Body of pancreas (tissue), 4 donors: ENCODE measurements around the gene APOBEC3G. TPM values are rescaled to one million over a fixed set of nuclear protein-coding genes. Genes with fewer than 3 reads are reported as not detected.
"Not testable (repeated sequence)": the region's sequence is repeated elsewhere in the genome, so short reads cannot be mapped to it uniquely, and the experiment has no call there.

ENCODE experiments used
- ATAC-seq: fragments of 150-250 bp; one replicate; pipeline ENCODE4 v1.9.1; 2016
- DNase-seq, 4 donors: peaks; one replicate each; pipeline ENCODE4 v3.0.0-alpha.2; 2019
- H3K27ac ChIP-seq, 4 donors: fragments of 200-600 bp; sonication (generic); 1 replicate in 3 of 4; 2 replicates in 1 of 4; pipeline versions ENCODE4 v1.5.1 to v1.6.1; 2016 to 2019; ENCODE audit warnings: mild to moderate bottlenecking in 1 of 4, mixed read lengths in 1 of 4, moderate library complexity in 1 of 4
- H3K27me3 ChIP-seq, 2 donors: fragments of 200-600 bp; sonication (generic); one replicate each; pipeline ENCODE4 v1.6.0; 2016; ENCODE audit warnings: mild to moderate bottlenecking in 1 of 2
- H3K36me3 ChIP-seq, 2 donors: fragments of 200-600 bp; sonication (generic); replicated peaks in 1 of 2; 2 replicates each; pipeline ENCODE4 v1.5.1; 2016; ENCODE audit warnings: low read depth in 2 of 2; ENCODE audit not compliant: insufficient read depth in 1 of 2
- H3K4me1 ChIP-seq: fragments of 200-600 bp; sonication (generic); one replicate; pipeline ENCODE4 v1.6.0; 2016
- H3K4me3 ChIP-seq, 2 donors: fragments of 200-600 bp; sonication (generic); 1 replicate in 1 of 2; 2 replicates in 1 of 2; pipeline ENCODE4 v1.5.1; 2016 to 2019
- H3K9me3 ChIP-seq, 3 donors: fragments of 200-600 bp; sonication (generic); 1 replicate in 2 of 3; 2 replicates in 1 of 3; pipeline ENCODE4 v1.5.1; 2016
- POLR2A ChIP-seq, 3 donors: fragments of 450-650 bp; IDR thresholded peaks; one replicate each; pipeline ENCODE4 v1.6.1; 2016; ENCODE audit warnings: antibody characterized with exemption in 3 of 3, mild to moderate bottlenecking in 2 of 3
- WGBS, 2 donors: methylation state at CpG; one replicate each; pipeline ENCODE4 v1.1.5; 2017; 5-methylcytosine and 5-hydroxymethylcytosine counted together
- intact Hi-C: fragments of 100-400 bp; cut with DNase I; formaldehyde crosslinking; loops from one replicate; pipeline ENCODE4 v1.15.1; 2023
- total RNA-seq, 2 donors: library from RNA; depleted of rRNA; stranded (reverse); fragments of >200 nt; gene quantifications; one replicate each; pipeline ENCODE4 v1.1.0, GENCODE V29; 2016
- TF ChIP-seq, protein P1 (sequence below), 7 experiments: fragments of 450-650 bp in 4 of 7; fragments of 200-600 bp in 3 of 7; sonication (generic) in 3 of 7; IDR thresholded peaks; one replicate each; pipeline ENCODE4 v1.5.1; 2016 to 2019; ENCODE audit warnings: antibody characterized with exemption in 7 of 7

APOBEC3G gene
- total RNA-seq, 2 donors from 2014 or later: 5.4 to 6.3 TPM

DNA sequence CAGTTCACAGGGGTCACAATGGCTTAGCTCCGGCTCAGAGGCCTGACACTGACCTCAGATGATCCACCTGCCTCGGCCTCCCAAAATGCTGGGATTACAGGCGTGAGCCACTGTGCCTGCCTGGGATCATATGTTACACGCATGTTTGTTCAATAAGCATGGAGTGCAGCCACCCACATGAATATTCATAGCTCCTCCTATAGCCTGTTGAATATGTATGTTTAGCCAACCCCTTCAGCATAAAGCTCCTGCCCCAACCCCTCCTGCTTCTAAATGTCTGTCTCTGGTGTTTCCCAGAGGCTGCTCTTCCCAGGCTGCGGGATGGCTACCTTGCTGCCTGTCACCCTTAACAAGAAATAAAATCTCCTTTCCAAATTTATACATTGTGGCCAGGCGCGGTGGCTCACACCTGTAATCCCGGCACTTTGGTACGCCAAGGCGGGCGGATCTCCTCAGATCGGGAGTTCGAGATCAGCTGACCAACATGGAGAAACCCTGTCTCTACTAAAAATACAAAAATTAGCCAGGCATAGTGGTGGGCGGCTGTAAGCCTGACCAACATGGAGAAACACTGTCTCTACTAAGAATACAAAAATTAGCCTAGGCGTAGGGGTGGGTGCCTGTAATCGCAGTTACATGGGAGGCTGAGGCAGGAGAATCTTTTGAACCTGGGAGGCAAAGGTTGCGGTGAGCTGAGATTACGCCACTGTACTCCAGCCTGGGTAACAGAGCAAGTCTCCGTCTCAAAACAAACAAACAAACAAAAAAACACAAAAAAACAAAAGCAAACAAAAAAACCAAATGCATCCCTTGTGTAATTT is 37.6 kb upstream of the APOBEC3G start:
- intact Hi-C loops: no loop called here
- ATAC-seq: no peak
- no peak for DNase-seq
- H3K9me3 ChIP-seq: no peaks in the 10 kb centered on the region
- H3K4me3 ChIP-seq: no peak overlapping the region
- peaks cover 12% of the 10 kb centered on the region for H3K4me1 ChIP-seq
- WGBS, 2 donors: 90 to 93% methylated on average over 19 of the region's 19 CpGs
- no peak for TF ChIP-seq POLR2A (IDR thresholded peaks at IDR 0.05)
- TF ChIP-seq, protein P1, sequence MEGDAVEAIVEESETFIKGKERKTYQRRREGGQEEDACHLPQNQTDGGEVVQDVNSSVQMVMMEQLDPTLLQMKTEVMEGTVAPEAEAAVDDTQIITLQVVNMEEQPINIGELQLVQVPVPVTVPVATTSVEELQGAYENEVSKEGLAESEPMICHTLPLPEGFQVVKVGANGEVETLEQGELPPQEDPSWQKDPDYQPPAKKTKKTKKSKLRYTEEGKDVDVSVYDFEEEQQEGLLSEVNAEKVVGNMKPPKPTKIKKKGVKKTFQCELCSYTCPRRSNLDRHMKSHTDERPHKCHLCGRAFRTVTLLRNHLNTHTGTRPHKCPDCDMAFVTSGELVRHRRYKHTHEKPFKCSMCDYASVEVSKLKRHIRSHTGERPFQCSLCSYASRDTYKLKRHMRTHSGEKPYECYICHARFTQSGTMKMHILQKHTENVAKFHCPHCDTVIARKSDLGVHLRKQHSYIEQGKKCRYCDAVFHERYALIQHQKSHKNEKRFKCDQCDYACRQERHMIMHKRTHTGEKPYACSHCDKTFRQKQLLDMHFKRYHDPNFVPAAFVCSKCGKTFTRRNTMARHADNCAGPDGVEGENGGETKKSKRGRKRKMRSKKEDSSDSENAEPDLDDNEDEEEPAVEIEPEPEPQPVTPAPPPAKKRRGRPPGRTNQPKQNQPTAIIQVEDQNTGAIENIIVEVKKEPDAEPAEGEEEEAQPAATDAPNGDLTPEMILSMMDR (IDR thresholded peaks at IDR 0.05): no peak
- peak overlapping the region in 3 of 4 donors; percentile 84 to 91 (median 89) for H3K27ac ChIP-seq
- H3K36me3 ChIP-seq: no peaks in the 10 kb centered on the region
- H3K27me3 ChIP-seq: no peaks in the 10 kb centered on the region

DNA sequence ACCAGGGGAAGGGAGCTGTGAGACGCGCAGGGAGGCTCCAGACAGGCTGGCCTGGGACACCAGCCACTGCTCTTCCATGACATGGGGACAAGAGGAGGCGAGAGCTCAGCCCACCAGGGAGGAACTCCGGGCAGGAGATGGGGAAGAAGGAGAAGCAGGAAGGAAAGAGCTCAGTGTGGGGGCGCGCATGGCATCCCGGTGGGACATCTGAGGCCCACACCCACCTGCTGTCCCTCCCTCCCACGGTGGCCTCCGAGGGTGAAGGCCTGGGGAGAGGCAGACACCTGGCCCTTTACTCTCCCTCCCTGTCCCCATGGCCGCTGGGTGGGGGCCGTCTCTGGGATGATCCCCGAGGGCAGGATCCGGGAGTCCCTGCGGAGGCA is 36.9 kb upstream of the APOBEC3G start:
- peak; percentile 1 for ATAC-seq
- Histone ChIP-seq H3K4me1 (peaks cover 12% of the 10 kb centered on the region), H3K27ac (peak overlapping the region; percentile 39 to 91 (median 86))

DNA sequence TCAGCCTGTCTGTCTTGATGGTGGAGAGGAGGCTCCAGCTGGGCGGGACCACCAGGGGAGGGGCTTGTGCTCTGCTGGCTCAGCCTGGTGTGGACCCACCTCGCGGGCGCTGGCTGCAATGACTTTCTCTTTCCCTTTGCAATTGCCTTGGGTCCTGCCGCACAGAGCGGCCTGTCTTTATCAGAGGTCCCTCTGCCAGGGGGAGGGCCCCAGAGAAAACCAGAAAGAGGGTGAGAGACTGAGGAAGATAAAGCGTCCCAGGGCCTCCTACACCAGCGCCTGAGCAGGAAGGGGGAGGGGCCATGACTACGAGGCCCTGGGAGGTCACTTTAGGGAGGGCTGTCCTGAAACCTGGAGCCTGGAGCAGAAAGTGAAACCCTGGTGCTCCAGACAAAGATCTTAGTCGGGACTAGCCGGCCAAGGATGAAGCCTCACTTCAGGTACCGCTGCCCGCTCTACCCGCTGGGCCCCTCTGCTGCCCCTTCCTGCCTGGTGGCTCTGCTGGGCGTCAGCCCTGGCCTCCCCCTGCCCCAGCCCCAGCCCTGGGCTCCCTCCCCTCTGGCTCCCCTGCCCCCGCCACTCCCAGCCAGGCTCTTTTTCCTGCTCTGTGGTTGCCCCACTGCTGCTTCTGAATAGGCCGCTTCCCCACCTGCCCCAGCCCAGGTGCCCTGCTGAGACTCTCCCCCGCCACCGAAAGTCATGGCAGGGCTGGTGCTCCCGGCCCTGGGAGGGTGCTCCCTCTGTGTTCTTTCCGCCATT is 36.4 kb upstream of the APOBEC3G start, which contains the start of gene APOBEC3F:
APOBEC3F (plus strand) TSS at position 327 of the 759 bp plus-strand sequence; CDS start at position 424, 97 bp downstream.
- ATAC-seq: peak; percentile 93
- H3K27me3 ChIP-seq, intact Hi-C loops, H3K9me3 ChIP-seq, H3K36me3 ChIP-seq: not testable (repeated sequence)
- Histone ChIP-seq H3K4me1 (peaks cover 12% of the 10 kb centered on the region), H3K27ac (peak within 1 kb of the TSS; percentile 71 to 91 (median 86)), H3K4me3 (peak within 1 kb of the TSS in 1 of 2 donors; percentile 3)
- peak; percentile 62 to 79 (median 74) for DNase-seq
- TF ChIP-seq POLR2A (IDR thresholded peaks at IDR 0.05): peak; percentile 50 to 86 (median 83)
- 9 to 21% methylated on average over 7 to 21 of the region's 21 CpGs for WGBS, 2 donors

More for the DNA sequence above, 36.9 kb upstream of the APOBEC3G start:
- H3K36me3 ChIP-seq, H3K27me3 ChIP-seq, H3K9me3 ChIP-seq, H3K4me3 ChIP-seq, DNase-seq, intact Hi-C loops: not testable (repeated sequence)
- 42 to 63% methylated on average over 7 to 13 of the region's 14 CpGs for WGBS, 2 donors

DNA sequence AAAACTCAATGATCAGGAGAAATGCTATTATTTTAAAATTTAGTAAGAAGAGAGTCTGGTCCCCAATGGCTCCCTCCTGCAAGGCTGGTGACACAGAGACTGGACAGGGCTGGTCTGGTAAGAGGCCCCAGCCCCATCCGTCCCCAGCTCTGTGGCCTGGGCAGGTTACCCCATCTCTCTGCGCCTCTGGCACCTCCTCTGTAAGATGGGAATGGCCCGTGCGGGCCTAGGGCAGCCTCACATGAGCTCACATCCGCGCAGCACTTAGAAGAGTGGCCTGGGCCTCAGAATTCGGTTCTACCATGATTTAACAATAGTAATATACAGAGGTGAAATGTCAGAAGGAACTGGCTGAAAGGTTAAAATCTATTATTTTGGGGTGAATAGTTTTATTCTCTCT is 35.2 kb upstream of the APOBEC3G start:
- H3K4me3 ChIP-seq: no peak overlapping the region
- no peaks in the 10 kb centered on the region for H3K36me3 ChIP-seq
- TF ChIP-seq, protein P1 (IDR thresholded peaks at IDR 0.05): no peak
- no peak for TF ChIP-seq POLR2A (IDR thresholded peaks at IDR 0.05)
- intact Hi-C loops: no loop called here
- DNase-seq: no peak
- no peaks in the 10 kb centered on the region for H3K27me3 ChIP-seq
- no peak for ATAC-seq
- 87 to 93% methylated on average over 7 of the region's 7 CpGs for WGBS, 2 donors
- peaks cover 12% of the 10 kb centered on the region for H3K4me1 ChIP-seq
- H3K27ac ChIP-seq: peak overlapping the region in 3 of 4 donors; percentile 84 to 91 (median 89)
- no peaks in the 10 kb centered on the region for H3K9me3 ChIP-seq

DNA sequence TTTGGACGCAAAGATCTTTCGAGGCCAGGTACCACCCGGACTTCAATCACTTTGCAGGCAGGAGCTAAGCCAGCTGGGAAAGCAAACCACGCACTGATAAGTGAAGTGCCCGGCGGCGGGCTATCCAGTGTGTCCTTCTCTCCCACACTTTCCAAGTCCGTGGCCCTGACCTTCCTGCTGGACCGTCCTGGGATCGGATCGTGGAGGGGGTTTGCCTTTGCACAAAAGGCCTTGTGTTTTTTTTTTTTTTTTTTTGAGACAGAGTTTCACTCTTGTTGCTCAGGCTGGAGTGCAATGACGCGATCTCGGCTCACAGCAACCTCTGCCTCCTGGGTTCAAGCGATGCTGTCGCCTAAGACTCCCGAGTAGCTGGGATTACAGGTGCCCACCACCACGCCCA is 34.0 kb upstream of the APOBEC3G start:
- H3K27ac ChIP-seq, ATAC-seq, H3K9me3 ChIP-seq, H3K27me3 ChIP-seq, DNase-seq, intact Hi-C loops, H3K4me3 ChIP-seq, H3K36me3 ChIP-seq: not testable (repeated sequence)
- 86 to 93% methylated on average over 9 to 17 of the region's 18 CpGs for WGBS, 2 donors
- peaks cover 12% of the 10 kb centered on the region for H3K4me1 ChIP-seq

DNA sequence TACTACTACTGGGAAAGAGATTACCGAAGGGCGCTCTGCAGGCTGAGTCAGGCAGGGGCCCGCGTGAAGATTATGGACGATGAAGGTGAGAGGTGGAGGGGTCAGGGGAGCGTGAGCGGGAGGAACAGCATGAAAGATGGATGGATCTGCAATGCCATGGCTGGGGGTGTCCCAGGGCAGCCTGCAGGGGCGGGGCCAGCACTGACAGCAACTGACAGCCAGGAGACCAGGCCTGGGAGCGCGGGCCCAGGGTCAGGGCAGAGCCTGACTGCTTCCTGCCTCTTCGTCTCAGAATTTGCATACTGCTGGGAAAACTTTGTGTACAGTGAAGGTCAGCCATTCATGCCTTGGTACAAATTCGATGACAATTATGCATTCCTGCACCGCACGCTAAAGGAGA is 31.9 kb upstream of the APOBEC3G start:
- DNase-seq, H3K4me3 ChIP-seq, ATAC-seq: not testable (repeated sequence)

DNA sequence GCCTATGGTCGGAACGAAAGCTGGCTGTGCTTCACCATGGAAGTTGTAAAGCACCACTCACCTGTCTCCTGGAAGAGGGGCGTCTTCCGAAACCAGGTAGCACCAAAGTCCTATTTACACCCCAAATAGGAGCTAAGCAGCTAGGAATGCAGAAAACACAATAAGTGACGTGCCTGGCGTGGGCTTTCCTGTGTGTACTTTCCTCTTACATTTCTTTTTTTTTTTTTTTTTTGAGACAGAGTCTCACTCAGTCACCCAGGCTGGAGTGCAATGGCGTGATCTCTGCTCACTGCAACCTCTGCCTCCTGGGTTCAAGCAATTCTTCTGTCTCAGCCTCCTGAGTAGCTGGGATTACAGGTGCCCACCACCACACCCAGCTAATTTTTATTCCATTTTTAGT is 27.6 kb upstream of the APOBEC3G start:
- DNase-seq, H3K4me3 ChIP-seq, H3K27me3 ChIP-seq, H3K36me3 ChIP-seq, H3K9me3 ChIP-seq, H3K27ac ChIP-seq, H3K4me1 ChIP-seq, intact Hi-C loops, ATAC-seq: not testable (repeated sequence)
- 72 to 86% methylated on average over 7 of the region's 7 CpGs for WGBS, 2 donors

More for the DNA sequence above, 31.9 kb upstream of the APOBEC3G start:
- H3K36me3 ChIP-seq, H3K27ac ChIP-seq, intact Hi-C loops, H3K27me3 ChIP-seq, H3K9me3 ChIP-seq: not testable (repeated sequence)
- 89 to 92% methylated on average over 10 to 13 of the region's 14 CpGs for WGBS, 2 donors
- H3K4me1 ChIP-seq: peaks cover 12% of the 10 kb centered on the region

DNA sequence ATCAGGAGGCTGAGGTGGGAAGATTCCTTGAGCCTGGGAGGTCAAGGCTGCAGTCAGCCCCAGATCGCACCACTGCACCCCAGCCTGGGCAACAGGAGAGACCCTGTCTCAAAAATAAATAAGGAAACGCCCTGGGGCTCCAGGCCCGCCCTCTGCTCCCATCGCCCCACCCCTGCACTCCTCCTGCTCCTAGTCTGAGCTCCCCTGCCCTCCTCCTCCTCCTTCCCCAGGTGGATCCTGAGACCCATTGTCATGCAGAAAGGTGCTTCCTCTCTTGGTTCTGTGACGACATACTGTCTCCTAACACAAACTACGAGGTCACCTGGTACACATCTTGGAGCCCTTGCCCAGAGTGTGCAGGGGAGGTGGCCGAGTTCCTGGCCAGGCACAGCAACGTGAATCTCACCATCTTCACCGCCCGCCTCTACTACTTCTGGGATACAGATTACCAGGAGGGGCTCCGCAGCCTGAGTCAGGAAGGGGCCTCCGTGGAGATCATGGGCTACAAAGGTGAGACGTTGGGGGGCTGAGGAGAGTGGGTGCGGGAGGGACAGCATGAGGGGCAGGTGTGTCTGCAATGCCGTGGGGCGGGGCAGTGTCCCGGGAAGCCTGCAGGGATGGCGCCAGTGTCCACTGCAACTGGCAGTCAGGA is 25.1 kb upstream of the APOBEC3G start:
- H3K27ac ChIP-seq, H3K4me3 ChIP-seq, H3K4me1 ChIP-seq, H3K27me3 ChIP-seq, intact Hi-C loops, H3K9me3 ChIP-seq, ATAC-seq, DNase-seq, H3K36me3 ChIP-seq: not testable (repeated sequence)
- 65 to 79% methylated on average over 10 to 13 of the region's 18 CpGs for WGBS, 2 donors
